Measurements from ENCODE around the gene CDS2.

The CDS2 gene

DNA sequence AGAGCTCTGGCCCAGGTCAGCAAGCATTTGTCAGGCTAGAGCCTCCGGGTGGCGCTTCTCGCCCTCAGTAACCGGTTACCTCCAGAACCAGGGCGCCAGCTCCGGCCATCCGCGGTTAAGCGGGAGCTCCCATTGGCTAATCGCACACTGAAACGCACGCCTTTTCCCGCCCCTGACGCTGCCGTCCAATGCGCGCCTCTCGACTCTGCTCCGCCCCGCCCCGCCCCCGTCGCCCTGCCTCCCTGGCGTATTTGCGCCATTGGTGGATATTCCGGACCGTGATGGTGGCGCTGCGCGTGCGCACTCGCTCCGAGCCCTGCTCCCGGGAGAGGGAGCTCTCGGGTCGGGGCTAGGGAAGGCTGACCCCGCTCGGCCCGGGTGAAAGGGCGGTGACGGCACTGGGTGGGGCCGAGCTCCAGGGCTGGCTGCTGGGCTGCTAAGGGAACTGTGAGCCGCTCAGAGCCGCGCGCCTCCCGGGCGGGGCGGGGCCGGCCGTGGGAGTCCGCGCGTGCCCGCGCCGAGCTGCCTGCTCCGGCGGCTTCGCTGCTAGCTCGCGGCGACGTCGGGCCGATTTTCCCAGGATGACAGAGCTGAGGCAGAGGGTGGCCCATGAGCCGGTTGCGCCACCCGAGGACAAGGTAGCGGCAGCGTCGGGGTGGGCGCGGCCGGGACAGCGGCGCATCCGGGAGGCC is at the start of gene CDS2:
CDS2 (plus strand) TSS at position 497 of the 692 bp plus-strand sequence; CDS start at position 582, 85 bp downstream.
- no peaks in the 10 kb centered on the region for H3K27me3 ChIP-seq (ENCODE audit: control insufficient read depth, insufficient read depth, low read length)
- H3K4me3 ChIP-seq (ENCODE audit: low read length) = peak within 1 kb of the TSS; percentile 73
- H3K36me3 ChIP-seq (ENCODE audit: control insufficient read depth, insufficient read depth, low read length) = no peaks in the 10 kb centered on the region
- peak within 1 kb of the TSS; percentile 94 for H3K27ac ChIP-seq (ENCODE audit: low read depth, low read length)
- peak within 1 kb of the TSS; percentile 66 for H3K9ac ChIP-seq (ENCODE audit: low read length)
- peaks cover 9% of the 10 kb centered on the region for H3K4me1 ChIP-seq (ENCODE audit: control insufficient read depth, insufficient read depth, low read length)

- H3K27ac ChIP-seq (ENCODE audit: low read depth, low read length) = peak overlapping the region; percentile 58
- peak overlapping the region; percentile 62 for H3K4me3 ChIP-seq (ENCODE audit: low read length)
- no peak overlapping the region for H3K9ac ChIP-seq (ENCODE audit: low read length)
- H3K4me1 ChIP-seq (ENCODE audit: control insufficient read depth, insufficient read depth, low read length) = peaks cover 11% of the 10 kb centered on the region
- H3K27me3 ChIP-seq (ENCODE audit: control insufficient read depth, insufficient read depth, low read length) = no peaks in the 10 kb centered on the region
- H3K36me3 ChIP-seq (ENCODE audit: control insufficient read depth, insufficient read depth, low read length) = no peaks in the 10 kb centered on the region
Observed at GRCh38 chr20:5077761-5078387, 48.9 kb upstream of the CDS2 start.

DNA sequence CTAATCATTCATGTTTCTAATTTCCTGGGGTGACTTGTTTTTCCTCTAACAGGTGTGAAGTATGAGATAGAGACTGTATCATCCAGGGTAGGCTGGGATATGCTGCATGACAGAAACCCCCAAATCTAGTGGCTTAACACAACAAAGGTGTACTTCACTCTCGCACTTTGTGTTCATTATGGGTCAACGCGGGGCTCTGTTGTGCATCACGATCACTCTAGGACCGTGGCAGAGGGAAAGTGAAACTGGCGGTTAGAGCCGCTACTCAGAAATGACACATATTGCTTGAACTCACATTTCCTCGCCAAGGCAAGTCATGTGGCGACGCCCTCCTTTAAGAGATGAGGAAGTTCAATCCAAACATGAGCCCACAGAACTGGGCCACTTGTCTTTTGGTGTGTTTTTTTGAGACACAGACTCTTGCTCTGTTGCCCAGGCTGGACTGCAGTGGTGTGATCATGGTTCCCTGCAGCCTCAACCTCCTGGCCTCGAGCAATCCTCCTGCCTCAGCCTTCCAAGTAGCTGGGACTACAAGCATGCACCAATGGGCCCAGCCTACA is 48.3 kb upstream of the CDS2 start:
- Histone ChIP-seq H3K27me3 (ENCODE audit: control insufficient read depth, insufficient read depth, low read length) (no peaks in the 10 kb centered on the region), H3K4me1 (ENCODE audit: control insufficient read depth, insufficient read depth, low read length) (peaks cover 5% of the 10 kb centered on the region), H3K9ac (ENCODE audit: low read length) (no peak overlapping the region), H3K27ac (ENCODE audit: low read depth, low read length) (peak overlapping the region; percentile 58), H3K36me3 (ENCODE audit: control insufficient read depth, insufficient read depth, low read length) (no peaks in the 10 kb centered on the region), H3K4me3 (ENCODE audit: low read length) (peak overlapping the region; percentile 62)

GRCh38 chr20:5080384-5080877 is 46.4 kb upstream of the CDS2 start:
- Histone ChIP-seq H3K9ac (ENCODE audit: low read length) (no peak overlapping the region), H3K27me3 (ENCODE audit: control insufficient read depth, insufficient read depth, low read length) (no peaks in the 10 kb centered on the region), H3K27ac (ENCODE audit: low read depth, low read length) (no peak overlapping the region), H3K4me3 (ENCODE audit: low read length) (no peak overlapping the region), H3K4me1 (ENCODE audit: control insufficient read depth, insufficient read depth, low read length) (peaks cover 5% of the 10 kb centered on the region), H3K36me3 (ENCODE audit: control insufficient read depth, insufficient read depth, low read length) (no peaks in the 10 kb centered on the region)

DNA sequence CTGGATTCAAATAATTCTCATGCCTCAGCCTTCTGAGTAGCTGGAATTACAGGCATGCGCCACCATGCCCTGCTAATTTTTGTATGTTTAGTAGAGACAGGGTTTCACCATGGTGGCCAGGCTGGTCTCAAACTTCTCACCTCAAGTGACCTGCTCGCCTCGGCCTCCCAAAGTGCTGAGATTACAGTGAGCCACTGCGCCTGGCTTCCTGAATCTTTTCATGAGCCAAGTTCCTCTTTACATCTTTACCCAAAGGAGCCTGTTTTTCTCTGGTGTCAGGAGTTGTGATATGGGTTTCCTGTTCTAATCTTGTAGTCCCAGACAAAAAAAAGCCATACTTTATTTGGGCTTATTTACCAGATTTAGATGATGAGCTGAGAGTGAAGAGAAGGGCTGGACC is 41.4 kb upstream of the CDS2 start:
- Histone ChIP-seq H3K9ac (ENCODE audit: low read length) (no peak overlapping the region), H3K27ac (ENCODE audit: low read depth, low read length) (no peak overlapping the region), H3K4me3 (ENCODE audit: low read length) (no peak overlapping the region), H3K27me3 (ENCODE audit: control insufficient read depth, insufficient read depth, low read length) (no peaks in the 10 kb centered on the region), H3K4me1 (ENCODE audit: control insufficient read depth, insufficient read depth, low read length) (no peaks in the 10 kb centered on the region), H3K36me3 (ENCODE audit: control insufficient read depth, insufficient read depth, low read length) (no peaks in the 10 kb centered on the region)

- Histone ChIP-seq H3K4me1 (ENCODE audit: control insufficient read depth, insufficient read depth, low read length) (no peaks in the 10 kb centered on the region), H3K4me3 (ENCODE audit: low read length) (no peak overlapping the region), H3K9ac (ENCODE audit: low read length) (no peak overlapping the region), H3K27ac (ENCODE audit: low read depth, low read length) (no peak overlapping the region), H3K27me3 (ENCODE audit: control insufficient read depth, insufficient read depth, low read length) (no peaks in the 10 kb centered on the region), H3K36me3 (ENCODE audit: control insufficient read depth, insufficient read depth, low read length) (no peaks in the 10 kb centered on the region)
Observed at GRCh38 chr20:5088688-5089087, 38.1 kb upstream of the CDS2 start.

DNA sequence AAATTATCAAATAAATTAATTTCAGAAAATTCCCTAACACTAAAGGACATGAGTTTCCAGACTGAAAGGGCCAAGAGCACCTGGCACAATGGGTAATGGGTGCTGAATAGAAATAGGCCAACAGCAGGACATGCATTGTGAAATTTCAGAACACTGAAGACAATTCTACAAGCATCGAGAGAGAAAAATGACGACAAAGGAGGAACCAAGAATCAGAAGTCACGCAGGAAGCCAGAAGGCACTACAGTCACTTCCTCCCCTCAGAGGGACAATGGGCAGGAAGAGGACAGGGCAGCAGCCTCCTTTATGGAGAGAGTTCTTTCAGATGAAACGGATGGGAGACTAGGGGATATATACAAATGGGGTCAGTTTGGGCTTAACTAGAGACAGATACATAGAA is 36.6 kb upstream of the CDS2 start:
- Histone ChIP-seq H3K36me3 (ENCODE audit: control insufficient read depth, insufficient read depth, low read length) (no peaks in the 10 kb centered on the region), H3K27ac (ENCODE audit: low read depth, low read length) (no peak overlapping the region), H3K4me1 (ENCODE audit: control insufficient read depth, insufficient read depth, low read length) (no peaks in the 10 kb centered on the region), H3K27me3 (ENCODE audit: control insufficient read depth, insufficient read depth, low read length) (no peaks in the 10 kb centered on the region), H3K4me3 (ENCODE audit: low read length) (no peak overlapping the region), H3K9ac (ENCODE audit: low read length) (no peak overlapping the region)

DNA sequence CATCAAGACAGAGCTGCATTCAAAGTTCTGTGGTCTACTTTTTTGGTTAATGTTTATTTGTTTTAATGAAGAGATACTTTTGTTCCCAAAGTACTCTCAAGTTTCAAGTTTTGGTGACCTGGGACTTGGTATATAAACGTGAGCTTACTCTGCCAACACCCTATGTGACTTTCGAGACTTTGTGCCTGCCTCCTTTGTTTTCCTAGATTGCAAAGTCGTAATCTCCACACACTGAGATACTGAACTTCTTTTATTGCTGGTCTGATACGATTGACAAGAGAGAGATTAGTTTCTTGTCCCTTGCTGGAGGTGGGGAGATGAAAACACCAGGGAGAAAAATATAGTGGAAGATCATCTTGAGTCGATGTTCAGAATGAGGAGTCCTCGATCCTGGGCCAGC is 34.9 kb upstream of the CDS2 start:
- H3K4me1 ChIP-seq (ENCODE audit: control insufficient read depth, insufficient read depth, low read length) = no peaks in the 10 kb centered on the region
- peaks cover 8% of the 10 kb centered on the region for H3K36me3 ChIP-seq (ENCODE audit: control insufficient read depth, insufficient read depth, low read length)
- H3K27ac ChIP-seq (ENCODE audit: low read depth, low read length) = no peak overlapping the region
- H3K27me3 ChIP-seq (ENCODE audit: control insufficient read depth, insufficient read depth, low read length) = no peaks in the 10 kb centered on the region
- no peak overlapping the region for H3K9ac ChIP-seq (ENCODE audit: low read length)
- no peak overlapping the region for H3K4me3 ChIP-seq (ENCODE audit: low read length)

GRCh38 chr20:5092765-5093339 is 34.0 kb upstream of the CDS2 start:
- Histone ChIP-seq H3K36me3 (ENCODE audit: control insufficient read depth, insufficient read depth, low read length) (peaks cover 8% of the 10 kb centered on the region), H3K27me3 (ENCODE audit: control insufficient read depth, insufficient read depth, low read length) (no peaks in the 10 kb centered on the region), H3K27ac (ENCODE audit: low read depth, low read length) (no peak overlapping the region), H3K4me3 (ENCODE audit: low read length) (no peak overlapping the region), H3K9ac (ENCODE audit: low read length) (no peak overlapping the region), H3K4me1 (ENCODE audit: control insufficient read depth, insufficient read depth, low read length) (no peaks in the 10 kb centered on the region)

- no peaks in the 10 kb centered on the region for H3K27me3 ChIP-seq (ENCODE audit: control insufficient read depth, insufficient read depth, low read length)
- H3K4me3 ChIP-seq (ENCODE audit: low read length) = no peak overlapping the region
- no peak overlapping the region for H3K27ac ChIP-seq (ENCODE audit: low read depth, low read length)
- H3K9ac ChIP-seq (ENCODE audit: low read length) = no peak overlapping the region
- no peaks in the 10 kb centered on the region for H3K4me1 ChIP-seq (ENCODE audit: control insufficient read depth, insufficient read depth, low read length)
- peaks cover 10% of the 10 kb centered on the region for H3K36me3 ChIP-seq (ENCODE audit: control insufficient read depth, insufficient read depth, low read length)
Observed at GRCh38 chr20:5095454-5095853, 31.4 kb upstream of the CDS2 start.

- H3K9ac ChIP-seq (ENCODE audit: low read length) = no peak overlapping the region
- no peaks in the 10 kb centered on the region for H3K27me3 ChIP-seq (ENCODE audit: control insufficient read depth, insufficient read depth, low read length)
- peaks cover 10% of the 10 kb centered on the region for H3K36me3 ChIP-seq (ENCODE audit: control insufficient read depth, insufficient read depth, low read length)
- no peaks in the 10 kb centered on the region for H3K4me1 ChIP-seq (ENCODE audit: control insufficient read depth, insufficient read depth, low read length)
- no peak overlapping the region for H3K4me3 ChIP-seq (ENCODE audit: low read length)
- no peak overlapping the region for H3K27ac ChIP-seq (ENCODE audit: low read depth, low read length)
Observed at GRCh38 chr20:5095931-5096330, 30.9 kb upstream of the CDS2 start.

DNA sequence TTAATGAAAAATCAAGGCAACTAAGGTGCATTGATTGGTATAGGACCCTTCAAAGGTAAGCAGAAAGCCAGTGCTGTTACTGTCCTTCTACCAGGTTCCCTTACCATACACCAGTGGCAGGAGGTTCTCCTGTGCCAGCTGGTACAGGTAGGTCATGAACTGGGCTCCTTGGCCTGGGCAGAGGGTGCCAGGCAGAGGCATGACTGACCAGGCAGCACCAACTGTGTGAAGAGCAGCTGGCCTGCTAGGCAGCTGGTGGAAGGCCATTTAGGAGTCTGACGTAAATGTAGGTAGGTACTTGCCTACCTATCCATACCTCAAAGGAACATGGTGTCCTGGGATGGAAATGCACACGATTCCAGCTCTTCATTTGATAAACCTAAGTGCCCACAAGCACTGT is 30.3 kb upstream of the CDS2 start:
- H3K27ac ChIP-seq (ENCODE audit: low read depth, low read length) = no peak overlapping the region
- peaks cover 10% of the 10 kb centered on the region for H3K36me3 ChIP-seq (ENCODE audit: control insufficient read depth, insufficient read depth, low read length)
- H3K27me3 ChIP-seq (ENCODE audit: control insufficient read depth, insufficient read depth, low read length) = no peaks in the 10 kb centered on the region
- H3K4me1 ChIP-seq (ENCODE audit: control insufficient read depth, insufficient read depth, low read length) = no peaks in the 10 kb centered on the region
- no peak overlapping the region for H3K4me3 ChIP-seq (ENCODE audit: low read length)
- no peak overlapping the region for H3K9ac ChIP-seq (ENCODE audit: low read length)
